BE2C (cell line): ENCODE measurements around the gene WASL.
A peak's percentile ranks its signal among the peaks of the same experiment; 100 is the strongest.

Experiments used
- DNase-seq: peaks from one replicate; pipeline ENCODE4 v3.0.0-alpha.2; 2020
- H3K27me3 ChIP-seq: fragments of 250-450 bp; sonication (Bioruptor Pico); 2 replicates; pipeline ENCODE4 v1.5.1; 2020; ENCODE audit warnings: mild to moderate bottlenecking
- H3K36me3 ChIP-seq: fragments of 250-450 bp; sonication (Bioruptor Pico); 2 replicates; pipeline ENCODE4 v1.5.1; 2020; ENCODE audit warnings: mild to moderate bottlenecking
- H3K4me1 ChIP-seq: fragments of 250-450 bp; sonication (Bioruptor Pico); 2 replicates; pipeline ENCODE4 v1.5.1; 2020
- H3K4me3 ChIP-seq: 2 replicates; pipeline ENCODE4 v1.5.1; 2011; ENCODE audit warnings: low read depth, low read length
- H3K9me3 ChIP-seq: fragments of 250-450 bp; sonication (Bioruptor Pico); 2 replicates; pipeline ENCODE4 v1.5.1; 2020
- CTCF ChIP-seq: IDR thresholded peaks from 2 replicates; pipeline ENCODE4 v1.5.1; 2012; ENCODE audit warnings: mild to moderate bottlenecking, low read depth, low read length

Gene WASL

DNA sequence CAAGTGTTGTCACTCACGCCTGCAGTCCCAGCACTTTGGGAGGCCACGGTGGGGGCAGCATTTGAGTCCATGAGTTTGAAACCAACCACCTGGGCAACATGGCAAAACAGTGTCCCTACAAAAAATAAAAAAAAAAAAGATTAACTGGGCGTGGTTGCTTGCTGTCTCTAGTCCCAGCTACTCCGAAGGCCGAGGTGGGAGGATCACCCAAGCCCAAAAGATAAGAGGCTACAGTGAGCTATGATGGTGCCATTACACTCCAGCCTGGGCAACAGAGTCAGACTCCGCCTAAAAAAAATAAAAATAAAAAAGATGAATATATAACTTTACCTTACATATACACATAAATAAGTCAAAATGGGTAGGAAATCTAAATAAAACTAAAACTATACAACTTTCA lies 95.6 kb downstream of the WASL start:
- H3K36me3 ChIP-seq, result no peaks in the 10 kb centered on the region
- H3K27me3 ChIP-seq, result no peaks in the 10 kb centered on the region
- DNase-seq, result no peak
- H3K4me3 ChIP-seq, result no peak overlapping the region
- peaks cover 5% of the 10 kb centered on the region; the same call in 1 of the 2 replicates for H3K4me1 ChIP-seq
- TF ChIP-seq CTCF, result no peak
- H3K9me3 ChIP-seq, result no peaks in the 10 kb centered on the region

- H3K4me3 ChIP-seq, result no peak overlapping the region
- DNase-seq, result no peak
- no peaks in the 10 kb centered on the region for H3K27me3 ChIP-seq
- H3K4me1 ChIP-seq, result peaks cover 8% of the 10 kb centered on the region; the same call in 1 of the 2 replicates
- no peaks in the 10 kb centered on the region for H3K36me3 ChIP-seq
- H3K9me3 ChIP-seq, result no peaks in the 10 kb centered on the region
- TF ChIP-seq CTCF, result no peak
These were observed 96.4 kb downstream of the WASL start for GRCh38 chr7:123652406-123652805.

- H3K4me1 ChIP-seq, result peaks cover 20% of the 10 kb centered on the region; the same call in 1 of the 2 replicates
- no peaks in the 10 kb centered on the region for H3K27me3 ChIP-seq
- no peak overlapping the region for H3K4me3 ChIP-seq
- no peaks in the 10 kb centered on the region for H3K9me3 ChIP-seq
- DNase-seq, result peak; percentile 52
- H3K36me3 ChIP-seq, result no peaks in the 10 kb centered on the region
- no peak for TF ChIP-seq CTCF
These were observed 98.2 kb downstream of the WASL start for GRCh38 chr7:123650595-123650994.

DNA sequence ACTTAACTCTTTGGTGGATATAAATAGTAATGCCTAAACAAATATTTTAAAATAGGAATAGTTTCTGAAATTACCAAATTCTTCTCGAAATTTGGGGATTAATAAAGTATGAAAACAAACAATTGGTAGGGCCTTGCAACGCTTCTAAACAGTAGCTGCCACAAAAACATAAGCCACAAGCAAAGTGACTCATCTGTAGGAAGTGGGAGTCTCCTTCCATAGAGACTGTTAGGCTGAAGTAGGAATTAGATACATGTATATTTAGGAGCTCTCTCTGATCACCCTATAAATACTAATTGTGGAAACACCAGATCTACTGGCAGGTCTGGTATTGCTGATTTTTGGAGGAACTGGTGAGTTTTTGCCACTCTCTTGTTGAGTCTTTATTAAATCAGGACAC lies 98.8 kb downstream of the WASL start:
- DNase-seq, result no peak
- H3K4me1 ChIP-seq, result peaks cover 24% of the 10 kb centered on the region
- H3K27me3 ChIP-seq, result no peaks in the 10 kb centered on the region

GRCh38 chr7:123647106-123647730 lies 101.6 kb downstream of the WASL start:
- H3K9me3 ChIP-seq, result no peaks in the 10 kb centered on the region
- no peak for DNase-seq
- H3K27me3 ChIP-seq, result no peaks in the 10 kb centered on the region
- H3K4me1 ChIP-seq, result peaks cover 41% of the 10 kb centered on the region
- H3K36me3 ChIP-seq, result no peaks in the 10 kb centered on the region
- no peak overlapping the region for H3K4me3 ChIP-seq
- TF ChIP-seq CTCF, result no peak

More for the DNA sequence above, 98.8 kb downstream of the WASL start:
- no peaks in the 10 kb centered on the region for H3K36me3 ChIP-seq
- H3K9me3 ChIP-seq, result no peaks in the 10 kb centered on the region
- H3K4me3 ChIP-seq, result no peak overlapping the region
- no peak for TF ChIP-seq CTCF

GRCh38 chr7:123645516-123645915 lies 103.3 kb downstream of the WASL start:
- Histone ChIP-seq H3K4me1 (peaks cover 41% of the 10 kb centered on the region), H3K36me3 (no peaks in the 10 kb centered on the region), H3K9me3 (no peaks in the 10 kb centered on the region), H3K4me3 (no peak overlapping the region), H3K27me3 (no peaks in the 10 kb centered on the region)
- no peak for TF ChIP-seq CTCF
- DNase-seq, result peak; percentile 79
